Neuronal stem cell (in vitro differentiated cells): ENCODE data around the gene NELL1.

Experiments used
- DNase-seq: peaks from one replicate; pipeline ENCODE4 v3.0.0-alpha.2; 2013; ENCODE audit warnings: low spot score
- H2AFZ ChIP-seq: one replicate; pipeline ENCODE4 v1.6.1; 2013; ENCODE audit warnings: mild to moderate bottlenecking, low read length, inconsistent platforms
- H2AK5ac ChIP-seq: 2 replicates; pipeline ENCODE4 v1.6.1; 2013; ENCODE audit warnings: low read depth, mild to moderate bottlenecking, inconsistent platforms, low read length, moderate library complexity, mixed read lengths
- H2BK120ac ChIP-seq: 2 replicates; pipeline ENCODE4 v1.6.1; 2013; ENCODE audit warnings: low read depth, mild to moderate bottlenecking, inconsistent platforms, low read length, moderate library complexity, mixed read lengths
- H2BK12ac ChIP-seq: one replicate; pipeline ENCODE4 v1.6.1; 2013; ENCODE audit warnings: low read length, inconsistent platforms
- H2BK15ac ChIP-seq: 2 replicates; pipeline ENCODE4 v1.6.1; 2013; ENCODE audit warnings: mild to moderate bottlenecking, low read length, inconsistent platforms, mixed read lengths
- H2BK5ac ChIP-seq: one replicate; pipeline ENCODE4 v1.6.1; 2013; ENCODE audit warnings: inconsistent platforms, mild to moderate bottlenecking, low read length, moderate library complexity
- H3K14ac ChIP-seq: one replicate; pipeline ENCODE4 v1.6.1; 2013; ENCODE audit warnings: low read length, inconsistent platforms
- H3K18ac ChIP-seq: 2 replicates; pipeline ENCODE4 v1.6.1; 2013; ENCODE audit warnings: low read length, inconsistent platforms
- H3K23ac ChIP-seq: 2 replicates; pipeline ENCODE4 v1.6.1; 2013; ENCODE audit warnings: low read depth, mild to moderate bottlenecking, mixed read lengths, low read length, inconsistent platforms; ENCODE audit not compliant: poor library complexity
- H3K27ac ChIP-seq: replicated peaks from 3 replicates; pipeline ENCODE4 v1.5.1; 2013; ENCODE audit warnings: low read length, inconsistent platforms
- H3K27me3 ChIP-seq, 3 experiments: 2 replicates each; pipeline ENCODE4 v1.6.1; 2013; ENCODE audit warnings: low read length in 3 of 3, mild to moderate bottlenecking in 2 of 3, inconsistent platforms in 1 of 3, low read depth in 1 of 3, mixed read lengths in 1 of 3, moderate library complexity in 1 of 3; ENCODE audit not compliant: control insufficient read depth in 3 of 3, insufficient read depth in 3 of 3
- H3K36me3 ChIP-seq, 2 donors: replicated peaks in 1 of 2; 2 replicates each; pipeline ENCODE4 v1.6.1; 2013; ENCODE audit warnings: low read length in 2 of 2; ENCODE audit not compliant: control insufficient read depth in 2 of 2, insufficient read depth in 2 of 2
- H3K4ac ChIP-seq: 2 replicates; pipeline ENCODE4 v1.6.1; 2013; ENCODE audit warnings: inconsistent platforms, mild to moderate bottlenecking, low read length, moderate library complexity
- H3K4me1 ChIP-seq, 2 donors: 1 replicate in 1 of 2; 2 replicates in 1 of 2; pipeline ENCODE4 v1.6.1; 2013; ENCODE audit warnings: low read length in 2 of 2, low read depth in 1 of 2; ENCODE audit not compliant: control insufficient read depth in 2 of 2, insufficient read depth in 1 of 2
- H3K4me2 ChIP-seq: one replicate; pipeline ENCODE4 v1.6.1; 2013; ENCODE audit warnings: mild to moderate bottlenecking, low read length, inconsistent platforms; ENCODE audit not compliant: insufficient read depth, poor library complexity, severe bottlenecking
- H3K4me3 ChIP-seq, 2 donors: 2 replicates each; pipeline ENCODE4 v1.5.1; 2013; ENCODE audit warnings: low read length in 2 of 2, mild to moderate bottlenecking in 2 of 2, inconsistent platforms in 1 of 2, moderate library complexity in 1 of 2
- H3K79me1 ChIP-seq: one replicate; pipeline ENCODE4 v1.6.1; 2013; ENCODE audit warnings: low read depth, mild to moderate bottlenecking, inconsistent platforms, low read length, moderate library complexity
- H3K9ac ChIP-seq: one replicate; pipeline ENCODE4 v1.6.1; 2013; ENCODE audit warnings: mild to moderate bottlenecking, low read depth, low read length, inconsistent platforms; ENCODE audit not compliant: poor library complexity
- H3K9me3 ChIP-seq, 2 donors: replicated peaks in 1 of 2; 2 replicates each; pipeline versions ENCODE3 to v1.6.1; 2013; ENCODE audit warnings: low read length in 2 of 2, mild to moderate bottlenecking in 2 of 2, inconsistent platforms in 1 of 2, low read depth in 1 of 2, mixed read lengths in 1 of 2, moderate library complexity in 1 of 2; ENCODE audit not compliant: control insufficient read depth in 2 of 2, insufficient read depth in 1 of 2
- H4K8ac ChIP-seq: one replicate; pipeline ENCODE4 v1.6.1; 2013; ENCODE audit warnings: low read depth, mild to moderate bottlenecking, inconsistent platforms, low read length, moderate library complexity
- H4K91ac ChIP-seq: one replicate; pipeline ENCODE4 v1.6.1; 2013; ENCODE audit warnings: low read length, low read depth, mild to moderate bottlenecking, inconsistent platforms; ENCODE audit not compliant: poor library complexity
- WGBS, 2 donors: extraction: QIAGEN DNeasy Blood & Tissue Kit; methylation state at CpG; one replicate each; pipeline ENCODE4 v1.1.7; 2013; ENCODE audit warnings: missing lambda C conversion rate in 2 of 2, mixed read lengths in 1 of 2; ENCODE audit not compliant: insufficient read length in 2 of 2, insufficient replicate concordance in 1 of 2; ENCODE audit errors: extremely low coverage in 2 of 2; 5-methylcytosine and 5-hydroxymethylcytosine counted together

Gene NELL1

DNA sequence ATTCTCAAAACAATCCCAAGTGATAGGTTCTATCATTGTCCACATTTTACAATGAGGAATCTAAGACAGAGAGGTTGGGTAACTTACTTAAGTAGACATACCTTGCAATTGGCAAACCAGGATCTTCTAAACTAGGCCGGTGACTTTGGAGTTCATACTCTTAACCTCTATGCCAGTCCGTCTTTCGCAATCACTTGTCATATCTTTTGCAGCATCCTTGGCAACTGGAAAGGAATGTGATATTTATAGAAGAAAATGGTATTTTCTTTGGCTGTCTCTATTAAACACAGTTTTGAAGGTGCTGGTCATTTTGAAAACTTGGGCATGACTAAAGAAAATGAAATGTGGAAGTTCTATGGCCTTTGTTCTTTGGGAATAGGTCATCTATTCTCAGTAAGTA, 556.5 kb downstream of the NELL1 start:
- Histone ChIP-seq H3K23ac (no peak overlapping the region), H3K36me3 (no peaks in the 10 kb centered on the region), H2BK15ac (no peak overlapping the region), H3K27ac (no peak overlapping the region), H3K4ac (no peak overlapping the region), H3K79me1 (no peaks in the 10 kb centered on the region), H3K4me3 (no peak overlapping the region), H3K18ac (no peak overlapping the region), H2BK120ac (no peak overlapping the region), H2BK12ac (no peak overlapping the region), H3K4me2 (no peak overlapping the region), H2AFZ (no peak overlapping the region), H3K27me3 (no peaks in the 10 kb centered on the region), H4K8ac (no peak overlapping the region), H2BK5ac (no peak overlapping the region), H3K4me1 (no peaks in the 10 kb centered on the region), H3K14ac (no peak overlapping the region), H3K9ac (no peak overlapping the region), H2AK5ac (no peak overlapping the region), H3K9me3 (no peaks in the 10 kb centered on the region), H4K91ac (no peak overlapping the region)
- WGBS, 2 donors: no CpG with 5 or more reads among the region's 3 CpGs
- no peak for DNase-seq

GRCh38 chr11:21229224-21229623, 559.8 kb downstream of the NELL1 start:
- Histone ChIP-seq H2AFZ (no peak overlapping the region), H2BK5ac (no peak overlapping the region), H2BK120ac (no peak overlapping the region), H3K4me3 (no peak overlapping the region), H3K27me3 (no peaks in the 10 kb centered on the region), H3K4me2 (no peak overlapping the region), H3K14ac (no peak overlapping the region), H3K27ac (no peak overlapping the region), H4K91ac (no peak overlapping the region), H3K23ac (no peak overlapping the region), H3K9me3 (no peaks in the 10 kb centered on the region), H2AK5ac (no peak overlapping the region), H3K36me3 (no peaks in the 10 kb centered on the region), H3K79me1 (no peaks in the 10 kb centered on the region), H2BK15ac (no peak overlapping the region), H3K18ac (no peak overlapping the region), H3K9ac (no peak overlapping the region), H3K4me1 (no peaks in the 10 kb centered on the region), H3K4ac (no peak overlapping the region), H4K8ac (no peak overlapping the region), H2BK12ac (no peak overlapping the region)
- DNase-seq: no peak
- no CpG with 5 or more reads among the region's 9 CpGs for WGBS, 2 donors

- no peak overlapping the region for H3K18ac ChIP-seq
- no peak overlapping the region for H2BK15ac ChIP-seq
- no CpG with 5 or more reads among the region's 1 CpG for WGBS, 2 donors
- H3K4me3 ChIP-seq: no peak overlapping the region
- no peak overlapping the region for H2BK5ac ChIP-seq
- H3K23ac ChIP-seq: no peak overlapping the region
- no peak overlapping the region for H2AK5ac ChIP-seq
- no peak overlapping the region for H2BK12ac ChIP-seq
- H3K27ac ChIP-seq: no peak overlapping the region
- H2AFZ ChIP-seq: no peak overlapping the region
- H4K91ac ChIP-seq: no peak overlapping the region
- H3K9me3 ChIP-seq: no peaks in the 10 kb centered on the region
- no peak overlapping the region for H3K14ac ChIP-seq
- H4K8ac ChIP-seq: no peak overlapping the region
- no peak overlapping the region for H3K9ac ChIP-seq
- no peak for DNase-seq
- no peaks in the 10 kb centered on the region for H3K36me3 ChIP-seq
- no peak overlapping the region for H3K4me2 ChIP-seq
- H3K79me1 ChIP-seq: no peaks in the 10 kb centered on the region
- no peaks in the 10 kb centered on the region for H3K27me3 ChIP-seq
- H3K4ac ChIP-seq: no peak overlapping the region
- no peaks in the 10 kb centered on the region for H3K4me1 ChIP-seq
- no peak overlapping the region for H2BK120ac ChIP-seq
Observed at GRCh38 chr11:21250196-21250595, 580.8 kb downstream of the NELL1 start.

GRCh38 chr11:21254055-21254454, 584.7 kb downstream of the NELL1 start:
- no peak overlapping the region for H3K4me2 ChIP-seq
- no peak overlapping the region for H4K8ac ChIP-seq
- no peak overlapping the region for H2BK15ac ChIP-seq
- DNase-seq: no peak
- no peaks in the 10 kb centered on the region for H3K4me1 ChIP-seq
- H2AK5ac ChIP-seq: no peak overlapping the region
- no peak overlapping the region for H3K14ac ChIP-seq
- H3K27me3 ChIP-seq: no peaks in the 10 kb centered on the region
- no peak overlapping the region for H3K4ac ChIP-seq
- H3K79me1 ChIP-seq: no peaks in the 10 kb centered on the region
- H3K36me3 ChIP-seq: no peaks in the 10 kb centered on the region
- H2BK12ac ChIP-seq: no peak overlapping the region
- H3K9ac ChIP-seq: no peak overlapping the region
- H3K4me3 ChIP-seq: no peak overlapping the region
- H3K27ac ChIP-seq: no peak overlapping the region
- no peaks in the 10 kb centered on the region for H3K9me3 ChIP-seq
- H3K18ac ChIP-seq: no peak overlapping the region
- no peak overlapping the region for H2AFZ ChIP-seq
- no peak overlapping the region for H2BK5ac ChIP-seq
- no peak overlapping the region for H2BK120ac ChIP-seq
- no peak overlapping the region for H4K91ac ChIP-seq
- H3K23ac ChIP-seq: no peak overlapping the region
